ENCODE results near the gene CCL28.

DNA sequence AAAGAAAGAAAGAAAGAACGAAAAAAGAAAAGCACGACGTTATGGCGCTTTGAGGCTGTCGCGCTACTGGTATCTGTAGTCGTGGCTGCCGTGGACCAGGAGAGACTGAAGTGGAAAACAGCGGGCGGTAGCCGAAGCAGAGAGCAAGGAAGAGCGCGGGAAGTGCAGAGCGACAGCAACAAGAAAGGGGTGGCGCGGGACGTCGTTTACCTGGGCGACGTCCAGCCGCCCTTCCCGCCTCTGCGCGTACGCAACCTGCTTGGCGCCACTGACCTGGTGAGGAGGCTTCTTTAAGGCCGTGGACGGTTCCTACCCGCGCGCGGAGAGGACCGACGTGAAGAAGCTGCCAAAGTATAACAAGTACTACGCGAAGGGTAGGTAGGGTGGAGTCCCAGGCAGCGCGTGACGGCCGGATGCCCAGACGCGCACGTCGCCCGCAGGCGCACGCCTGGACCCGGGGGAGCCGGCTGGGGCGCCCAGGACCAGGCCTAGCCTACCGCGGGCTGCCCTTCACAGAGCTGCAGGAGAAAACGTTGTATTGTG lies 15.4 kb downstream of the CCL28 start:
- peak in 1 of 2 donors; percentile 80 for TF ChIP-seq POLR2A (IDR thresholded peaks at IDR 0.05)
- TF ChIP-seq, protein P1, sequence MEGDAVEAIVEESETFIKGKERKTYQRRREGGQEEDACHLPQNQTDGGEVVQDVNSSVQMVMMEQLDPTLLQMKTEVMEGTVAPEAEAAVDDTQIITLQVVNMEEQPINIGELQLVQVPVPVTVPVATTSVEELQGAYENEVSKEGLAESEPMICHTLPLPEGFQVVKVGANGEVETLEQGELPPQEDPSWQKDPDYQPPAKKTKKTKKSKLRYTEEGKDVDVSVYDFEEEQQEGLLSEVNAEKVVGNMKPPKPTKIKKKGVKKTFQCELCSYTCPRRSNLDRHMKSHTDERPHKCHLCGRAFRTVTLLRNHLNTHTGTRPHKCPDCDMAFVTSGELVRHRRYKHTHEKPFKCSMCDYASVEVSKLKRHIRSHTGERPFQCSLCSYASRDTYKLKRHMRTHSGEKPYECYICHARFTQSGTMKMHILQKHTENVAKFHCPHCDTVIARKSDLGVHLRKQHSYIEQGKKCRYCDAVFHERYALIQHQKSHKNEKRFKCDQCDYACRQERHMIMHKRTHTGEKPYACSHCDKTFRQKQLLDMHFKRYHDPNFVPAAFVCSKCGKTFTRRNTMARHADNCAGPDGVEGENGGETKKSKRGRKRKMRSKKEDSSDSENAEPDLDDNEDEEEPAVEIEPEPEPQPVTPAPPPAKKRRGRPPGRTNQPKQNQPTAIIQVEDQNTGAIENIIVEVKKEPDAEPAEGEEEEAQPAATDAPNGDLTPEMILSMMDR (IDR thresholded peaks at IDR 0.05) = peak in 1 of 6 experiments; percentile 6
